ENCODE measurements around the gene ADARB1. TPM values are rescaled to one million over a fixed set of nuclear protein-coding genes. Genes with fewer than 3 reads are reported as not detected.

The ADARB1 gene
- total RNA-seq, 4 donors from 2014 or later, result 6.8 to 32.2 (median 17.3) TPM

DNA sequence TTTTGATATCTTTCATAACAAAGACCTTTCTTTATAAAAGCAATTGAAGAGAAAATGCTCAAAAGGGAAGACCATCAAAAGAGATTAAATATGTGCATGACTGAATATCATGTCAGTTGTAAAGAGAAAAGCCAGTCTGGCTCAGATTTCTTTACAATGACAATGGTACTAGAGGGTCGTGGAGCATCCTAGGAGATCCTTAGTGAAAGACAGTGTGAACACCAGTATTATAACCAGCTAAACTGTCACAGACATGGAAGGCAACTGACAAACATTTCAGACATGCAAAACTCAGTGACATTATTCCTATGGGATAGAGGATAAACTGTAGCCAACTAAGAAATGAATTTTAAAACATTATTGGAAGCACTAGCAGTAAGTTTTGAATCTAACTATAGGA lies 27.1 kb upstream of the ADARB1 start:
- Histone ChIP-seq H3K27me3 (peaks cover 3% of the 10 kb centered on the region), H3K27ac (no peak overlapping the region), H3K9me3 (no peaks in the 10 kb centered on the region), H3K4me1 (no peaks in the 10 kb centered on the region), H3K36me3 (no peaks in the 10 kb centered on the region), H3K4me3 (no peak overlapping the region)
- in situ Hi-C loops (cut with MboI; ENCODE audit: low pct_ligation_motif_present in 1 of 4, low pct_unique_long_range_greater_than_20kb in 1 of 4, low sequenced_read_pairs in 3 of 4) (no loop called here), intact Hi-C loops (cut with DNase I; ENCODE audit: low total_unique reads) (no loop called here)
- WGBS, 2 donors (ENCODE audit: low coverage in 1 of 2), result 47 to 64% methylated on average over 1 of the region's 1 CpG
- no peak for DNase-seq
- TF ChIP-seq, protein P1, sequence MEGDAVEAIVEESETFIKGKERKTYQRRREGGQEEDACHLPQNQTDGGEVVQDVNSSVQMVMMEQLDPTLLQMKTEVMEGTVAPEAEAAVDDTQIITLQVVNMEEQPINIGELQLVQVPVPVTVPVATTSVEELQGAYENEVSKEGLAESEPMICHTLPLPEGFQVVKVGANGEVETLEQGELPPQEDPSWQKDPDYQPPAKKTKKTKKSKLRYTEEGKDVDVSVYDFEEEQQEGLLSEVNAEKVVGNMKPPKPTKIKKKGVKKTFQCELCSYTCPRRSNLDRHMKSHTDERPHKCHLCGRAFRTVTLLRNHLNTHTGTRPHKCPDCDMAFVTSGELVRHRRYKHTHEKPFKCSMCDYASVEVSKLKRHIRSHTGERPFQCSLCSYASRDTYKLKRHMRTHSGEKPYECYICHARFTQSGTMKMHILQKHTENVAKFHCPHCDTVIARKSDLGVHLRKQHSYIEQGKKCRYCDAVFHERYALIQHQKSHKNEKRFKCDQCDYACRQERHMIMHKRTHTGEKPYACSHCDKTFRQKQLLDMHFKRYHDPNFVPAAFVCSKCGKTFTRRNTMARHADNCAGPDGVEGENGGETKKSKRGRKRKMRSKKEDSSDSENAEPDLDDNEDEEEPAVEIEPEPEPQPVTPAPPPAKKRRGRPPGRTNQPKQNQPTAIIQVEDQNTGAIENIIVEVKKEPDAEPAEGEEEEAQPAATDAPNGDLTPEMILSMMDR (IDR thresholded peaks at IDR 0.05), result no peak
- TF ChIP-seq EP300 (IDR thresholded peaks at IDR 0.05; ENCODE audit: low read depth), result no peak
- TF ChIP-seq POLR2AphosphoS5 (IDR thresholded peaks at IDR 0.05), result no peak

DNA sequence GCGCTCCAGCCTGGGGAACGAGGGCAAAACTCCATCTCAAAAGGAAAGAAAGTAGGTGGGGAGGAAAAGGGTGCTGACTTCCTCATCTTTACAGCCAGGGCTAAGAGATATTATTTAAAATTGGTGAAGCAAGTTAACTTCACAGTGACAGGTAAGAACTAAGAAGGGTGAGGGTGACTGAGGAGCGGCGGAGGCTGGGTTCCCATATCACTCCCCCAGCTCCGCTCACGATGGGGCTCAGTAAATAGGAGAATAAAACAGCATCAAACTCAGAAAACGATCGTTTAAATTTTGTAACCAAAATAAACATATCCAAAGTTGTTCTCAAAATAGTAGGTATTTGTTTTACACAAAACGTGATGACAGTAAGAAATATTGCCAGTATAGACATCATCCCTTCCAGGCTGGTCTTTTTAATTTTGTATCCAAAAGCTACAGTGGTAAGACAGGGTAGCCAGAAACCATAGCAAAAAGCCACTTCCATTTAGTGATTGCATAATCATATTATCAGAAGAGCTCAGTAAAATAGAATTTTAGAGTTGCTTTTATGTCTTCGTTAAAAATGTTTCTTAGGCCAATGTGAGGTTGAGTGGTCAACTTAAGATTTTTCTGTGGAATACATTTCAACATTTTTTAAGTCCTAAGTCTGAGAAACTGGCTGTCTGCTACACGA lies 26.2 kb upstream of the ADARB1 start:
- in situ Hi-C loops (cut with MboI; ENCODE audit: low pct_ligation_motif_present in 1 of 4, low pct_unique_long_range_greater_than_20kb in 1 of 4, low sequenced_read_pairs in 3 of 4), result no loop called here
- intact Hi-C loops (cut with DNase I; ENCODE audit: low total_unique reads), result no loop called here
- Histone ChIP-seq H3K36me3 (no peaks in the 10 kb centered on the region), H3K27ac (no peak overlapping the region), H3K27me3 (peaks cover 3% of the 10 kb centered on the region), H3K4me3 (no peak overlapping the region), H3K4me1 (no peaks in the 10 kb centered on the region), H3K9me3 (no peaks in the 10 kb centered on the region)
- TF ChIP-seq POLR2A (IDR thresholded peaks at IDR 0.05) (no peak), EP300 (IDR thresholded peaks at IDR 0.05; ENCODE audit: low read depth) (no peak), POLR2AphosphoS5 (IDR thresholded peaks at IDR 0.05) (no peak)
- TF ChIP-seq, protein P1 (IDR thresholded peaks at IDR 0.05), result no peak
- no peak for DNase-seq
- 75 to 79% methylated on average over 10 to 11 of the region's 11 CpGs for WGBS, 2 donors (ENCODE audit: low coverage in 1 of 2)

GRCh38 chr21:45048968-45049367 lies 25.4 kb upstream of the ADARB1 start:
- intact Hi-C loops (cut with DNase I; ENCODE audit: low total_unique reads), result no loop called here
- whole genome bisulfite sequencing, 2 donors (ENCODE audit: low coverage in 1 of 2), result 72 to 87% methylated on average over 5 to 7 of the region's 7 CpGs
- no peak for DNase-seq
- Histone ChIP-seq H3K4me1 (no peaks in the 10 kb centered on the region), H3K27ac (peak overlapping the region in 1 of 4 donors; percentile 21), H3K9me3 (no peaks in the 10 kb centered on the region), H3K27me3 (peaks cover 3% of the 10 kb centered on the region), H3K4me3 (no peak overlapping the region), H3K36me3 (no peaks in the 10 kb centered on the region)
- in situ Hi-C loops (cut with MboI; ENCODE audit: low pct_ligation_motif_present in 1 of 4, low pct_unique_long_range_greater_than_20kb in 1 of 4, low sequenced_read_pairs in 3 of 4), result no loop called here
- no peak for TF ChIP-seq POLR2AphosphoS5 (IDR thresholded peaks at IDR 0.05)
- TF ChIP-seq EP300 (IDR thresholded peaks at IDR 0.05; ENCODE audit: low read depth), result no peak
- no peak for TF ChIP-seq POLR2A (IDR thresholded peaks at IDR 0.05)
- TF ChIP-seq, protein P1 (IDR thresholded peaks at IDR 0.05), result no peak

DNA sequence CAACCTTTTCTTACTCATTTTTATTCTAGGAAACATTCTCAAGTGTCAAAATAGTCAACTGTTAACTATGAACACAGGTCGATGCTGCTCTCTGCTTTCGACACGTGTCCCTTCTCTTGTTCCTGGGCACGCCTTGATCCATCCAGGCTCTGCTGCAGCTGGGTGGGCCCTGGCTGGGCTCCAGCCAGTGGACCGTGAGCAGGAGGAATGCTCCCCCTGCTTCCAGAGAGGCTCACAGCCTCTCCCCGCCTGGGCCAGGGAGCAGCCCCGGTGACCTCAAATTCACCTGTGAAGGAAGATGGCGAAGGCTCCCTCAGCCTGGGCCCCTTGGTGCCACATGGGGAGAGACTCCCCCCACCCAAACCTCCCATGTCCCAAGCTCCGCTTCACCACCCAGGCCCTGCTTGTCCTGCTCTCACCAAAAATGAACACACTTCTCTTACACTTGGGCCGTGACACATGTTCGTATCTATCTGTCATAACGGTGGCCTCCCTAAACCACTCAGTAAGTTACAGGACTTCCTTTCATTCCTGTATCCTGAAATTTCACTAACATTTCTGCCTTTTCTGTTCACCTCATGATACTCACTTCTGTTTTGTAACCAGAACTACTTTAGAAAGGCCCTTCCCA lies 24.6 kb upstream of the ADARB1 start:
- TF ChIP-seq EP300 (IDR thresholded peaks at IDR 0.05; ENCODE audit: low read depth), result no peak
- no peak for TF ChIP-seq POLR2A (IDR thresholded peaks at IDR 0.05)
- TF ChIP-seq, protein P1 (IDR thresholded peaks at IDR 0.05), result no peak
- no peak for TF ChIP-seq POLR2AphosphoS5 (IDR thresholded peaks at IDR 0.05)
- Histone ChIP-seq H3K27me3 (peaks cover 3% of the 10 kb centered on the region), H3K27ac (peak overlapping the region in 3 of 4 donors; percentile 42 to 69 (median 55)), H3K4me1 (no peaks in the 10 kb centered on the region), H3K9me3 (no peaks in the 10 kb centered on the region), H3K4me3 (no peak overlapping the region), H3K36me3 (no peaks in the 10 kb centered on the region)
- intact Hi-C loops (cut with DNase I; ENCODE audit: low total_unique reads), result no loop called here
- in situ Hi-C loops (cut with MboI; ENCODE audit: low pct_ligation_motif_present in 1 of 4, low pct_unique_long_range_greater_than_20kb in 1 of 4, low sequenced_read_pairs in 3 of 4), result no loop called here
- no peak for DNase-seq
- WGBS, 2 donors (ENCODE audit: low coverage in 1 of 2), result 67 to 70% methylated on average over 5 to 12 of the region's 12 CpGs

Data from transverse colon (tissue), 4 donors.